ENCODE results near the gene CC2D1A.
"Not testable (repeated sequence)": the region's sequence is repeated elsewhere in the genome, so short reads cannot be mapped to it uniquely, and the experiment has no call there.

The CC2D1A gene

GRCh38 chr19:13908674-13909073, 2.7 kb downstream of the CC2D1A start:
- no peak for DNase-seq (ENCODE audit: low read depth)

- no peak for DNase-seq (ENCODE audit: low read depth)
These were observed 3.4 kb downstream of the CC2D1A start for GRCh38 chr19:13909430-13909829.

GRCh38 chr19:13913352-13913751, 7.4 kb downstream of the CC2D1A start:
- DNase-seq (ENCODE audit: low read depth) = no peak

- no peak for DNase-seq (ENCODE audit: low read depth)
These were observed 8.8 kb downstream of the CC2D1A start for GRCh38 chr19:13914777-13915176.

GRCh38 chr19:13917888-13918406, 11.9 kb downstream of the CC2D1A start:
- no peak for DNase-seq (ENCODE audit: low read depth)

GRCh38 chr19:13918726-13919411, 12.9 kb downstream of the CC2D1A start:
- no peak for DNase-seq (ENCODE audit: low read depth)

- no peak for DNase-seq (ENCODE audit: low read depth)
These were observed 14.5 kb downstream of the CC2D1A start for GRCh38 chr19:13920524-13920923.

DNA sequence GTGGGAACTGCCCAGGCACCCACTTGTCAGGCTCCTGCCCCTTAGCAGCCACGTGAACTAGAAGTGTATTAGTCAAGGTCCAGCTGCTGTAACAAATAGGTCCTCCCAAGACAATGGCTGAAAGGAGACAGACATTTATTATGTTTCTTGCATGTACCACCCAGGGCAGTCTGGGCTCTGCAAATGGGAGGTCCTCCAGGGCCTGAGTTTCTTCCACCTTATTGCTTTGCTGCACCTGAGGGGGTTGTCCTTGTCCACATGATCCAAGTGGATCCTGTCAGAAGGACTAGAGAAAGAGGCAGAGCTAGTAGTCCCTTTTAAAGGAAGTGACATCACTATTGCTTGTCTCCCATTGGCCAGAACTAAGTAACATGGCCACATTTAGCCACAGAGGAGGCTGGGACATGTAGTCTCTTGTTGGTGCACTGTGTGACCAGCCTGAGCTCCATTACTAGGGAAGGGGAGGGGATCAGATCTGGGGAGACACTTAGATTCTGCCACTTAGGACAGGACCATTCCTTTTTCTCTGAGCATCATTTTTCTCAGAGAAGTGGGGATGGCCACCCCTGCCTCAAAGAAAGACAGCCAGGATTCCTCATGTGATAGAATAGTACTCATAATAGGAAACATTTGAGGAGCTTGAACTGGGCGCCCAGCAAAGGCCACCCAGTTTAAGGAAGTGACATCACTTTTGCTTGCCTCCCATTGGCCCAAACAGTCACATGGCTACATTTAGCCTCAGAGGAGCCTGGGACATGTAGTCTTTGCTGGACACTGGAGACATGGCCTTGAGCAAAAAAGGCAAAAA, 15.1 kb downstream of the CC2D1A start:
- peak; percentile 64 for DNase-seq (ENCODE audit: low read depth)

GRCh38 chr19:13922118-13922517, 16.1 kb downstream of the CC2D1A start:
- not testable (repeated sequence) for DNase-seq (ENCODE audit: low read depth)

DNA sequence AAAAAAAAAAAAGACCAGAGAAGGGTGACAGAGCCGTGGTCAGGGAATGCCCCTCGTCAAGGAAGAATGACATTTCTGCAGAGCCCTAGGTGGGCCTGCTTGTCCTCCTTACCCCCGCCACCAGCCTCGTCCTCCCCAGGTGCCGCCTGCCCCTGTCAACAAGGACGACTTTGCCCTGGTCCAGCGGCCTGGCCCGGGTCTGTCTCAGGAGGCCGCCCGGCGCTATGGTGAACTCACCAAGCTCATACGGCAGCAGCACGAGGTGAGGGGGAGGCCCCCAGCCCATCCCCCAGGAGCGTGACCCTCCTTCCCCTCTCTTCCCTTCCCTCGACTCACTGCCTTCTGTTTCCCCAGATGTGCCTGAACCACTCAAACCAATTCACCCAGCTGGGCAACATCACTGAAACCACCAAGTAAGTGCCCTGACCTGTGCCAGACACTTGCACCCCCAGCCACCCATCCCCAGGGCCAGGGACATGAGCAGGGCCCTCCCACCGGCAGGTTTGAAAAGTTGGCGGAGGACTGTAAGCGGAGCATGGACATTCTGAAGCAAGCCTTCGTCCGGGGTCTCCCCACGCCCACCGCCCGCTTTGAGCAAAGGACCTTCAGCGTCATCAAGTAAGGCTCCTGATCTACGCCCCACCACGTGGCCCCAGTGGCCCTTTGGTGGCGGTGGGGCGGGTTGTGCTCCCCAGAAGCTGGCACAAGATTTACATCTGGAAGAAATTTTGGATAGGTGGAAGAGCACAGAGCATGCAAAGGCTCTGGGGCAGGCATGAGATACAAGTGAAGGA, 17.4 kb downstream of the CC2D1A start:
- no peak for DNase-seq (ENCODE audit: low read depth)

GRCh38 chr19:13926010-13926409, 20.0 kb downstream of the CC2D1A start:
- no peak for DNase-seq (ENCODE audit: low read depth)

- no peak for DNase-seq (ENCODE audit: low read depth)
These were observed 20.7 kb downstream of the CC2D1A start for GRCh38 chr19:13926715-13927114.

DNA sequence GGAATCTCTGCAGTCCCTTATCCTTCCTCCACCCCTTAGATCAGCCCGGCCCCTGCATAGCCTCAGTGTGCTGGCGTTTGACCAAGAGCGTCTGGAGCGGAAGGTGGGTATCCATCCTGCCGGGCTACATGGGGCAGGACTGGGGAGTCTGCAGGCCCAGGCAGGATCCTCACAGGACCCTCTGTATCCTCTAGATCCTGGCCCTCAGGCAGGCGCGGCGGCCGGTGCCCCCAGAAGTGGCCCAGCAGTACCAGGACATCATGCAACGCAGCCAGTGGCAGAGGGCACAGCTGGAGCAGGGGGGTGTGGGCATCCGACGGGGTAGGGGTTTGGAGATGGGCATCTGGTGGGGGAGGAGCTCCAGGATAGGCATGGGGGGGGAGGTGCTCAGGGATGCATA, 23.3 kb downstream of the CC2D1A start:
- DNase-seq (ENCODE audit: low read depth) = no peak

DNA sequence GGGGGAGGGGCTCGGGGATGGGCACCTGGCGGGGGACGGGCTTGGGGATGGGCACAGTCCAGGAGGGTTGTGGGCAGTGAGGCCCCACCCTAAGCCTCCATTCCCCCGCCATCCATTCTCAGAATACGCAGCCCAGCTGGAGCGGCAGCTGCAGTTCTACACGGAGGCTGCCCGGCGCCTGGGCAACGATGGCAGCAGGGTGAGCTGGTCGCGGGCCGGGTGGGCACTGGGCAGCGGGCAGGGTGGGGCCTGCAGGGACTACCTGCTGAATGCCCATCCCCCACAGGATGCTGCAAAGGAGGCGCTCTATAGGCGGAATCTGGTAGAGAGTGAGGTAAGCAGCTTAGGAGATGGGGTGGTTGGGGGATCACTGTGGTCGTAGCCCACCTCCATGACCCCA, 24.0 kb downstream of the CC2D1A start:
- DNase-seq (ENCODE audit: low read depth) = no peak

- no peak for DNase-seq (ENCODE audit: low read depth)
These were observed 24.4 kb downstream of the CC2D1A start for GRCh38 chr19:13930402-13930801.

DNA sequence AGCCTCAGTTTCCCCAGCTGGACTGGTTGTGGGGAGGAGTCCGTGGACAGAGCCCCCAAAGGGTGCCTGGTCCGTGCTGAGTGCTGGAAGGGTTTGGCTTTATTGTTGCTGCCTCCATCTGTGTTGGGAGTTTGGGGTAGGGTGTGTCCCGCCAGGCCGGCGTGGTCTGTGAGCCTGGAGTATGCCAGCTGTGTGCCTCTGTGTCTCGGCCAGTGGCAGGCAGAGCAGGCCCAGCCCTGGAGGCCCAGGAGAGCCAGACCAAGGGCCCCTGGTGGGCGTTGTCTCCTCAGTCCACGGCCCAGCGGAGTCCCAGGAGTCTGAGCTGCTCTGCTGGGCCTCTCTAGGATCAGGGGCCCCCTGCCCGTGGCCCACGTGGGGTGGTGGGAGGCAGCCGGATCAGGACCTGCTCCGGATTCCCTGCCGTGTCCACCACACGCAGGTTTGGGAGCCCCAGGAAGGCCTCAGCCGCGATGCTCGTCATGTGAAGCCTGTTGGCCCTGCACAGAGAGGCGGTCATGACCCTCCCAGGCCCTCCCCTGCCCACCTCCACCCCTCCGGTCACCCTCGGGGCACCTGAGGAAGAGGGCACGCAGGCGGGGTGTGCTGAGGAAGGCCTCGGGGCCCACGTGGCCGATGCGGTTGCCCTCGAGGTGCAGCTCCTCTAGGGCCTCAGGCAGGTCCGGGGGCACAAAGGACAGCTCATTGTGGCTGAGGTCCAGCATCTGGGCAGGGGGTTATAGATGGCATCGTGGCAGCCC, 25.6 kb downstream of the CC2D1A start:
- DNase-seq (ENCODE audit: low read depth) = no peak

- DNase-seq (ENCODE audit: low read depth) = no peak
These were observed 26.2 kb downstream of the CC2D1A start for GRCh38 chr19:13932149-13932637.

- no peak for DNase-seq (ENCODE audit: low read depth)
These were observed 27.0 kb downstream of the CC2D1A start for GRCh38 chr19:13932911-13933393.

DNA sequence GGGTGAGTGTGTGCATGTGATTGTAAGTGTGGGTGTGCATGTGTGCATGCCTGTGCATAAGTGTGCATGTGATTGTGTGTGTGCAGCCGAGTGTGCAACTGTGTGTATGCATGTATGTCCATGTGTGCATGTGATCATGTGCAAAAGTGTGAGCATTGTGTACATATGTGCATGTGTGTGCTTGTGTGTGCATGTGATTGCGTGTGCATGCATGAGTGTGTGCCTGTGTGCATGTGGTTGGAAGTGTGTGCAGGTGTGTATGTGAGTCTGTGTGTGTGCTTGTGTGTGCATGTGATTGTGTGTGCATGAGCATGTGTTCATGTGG, 28.7 kb downstream of the CC2D1A start:
- DNase-seq (ENCODE audit: low read depth) = no peak

DNA sequence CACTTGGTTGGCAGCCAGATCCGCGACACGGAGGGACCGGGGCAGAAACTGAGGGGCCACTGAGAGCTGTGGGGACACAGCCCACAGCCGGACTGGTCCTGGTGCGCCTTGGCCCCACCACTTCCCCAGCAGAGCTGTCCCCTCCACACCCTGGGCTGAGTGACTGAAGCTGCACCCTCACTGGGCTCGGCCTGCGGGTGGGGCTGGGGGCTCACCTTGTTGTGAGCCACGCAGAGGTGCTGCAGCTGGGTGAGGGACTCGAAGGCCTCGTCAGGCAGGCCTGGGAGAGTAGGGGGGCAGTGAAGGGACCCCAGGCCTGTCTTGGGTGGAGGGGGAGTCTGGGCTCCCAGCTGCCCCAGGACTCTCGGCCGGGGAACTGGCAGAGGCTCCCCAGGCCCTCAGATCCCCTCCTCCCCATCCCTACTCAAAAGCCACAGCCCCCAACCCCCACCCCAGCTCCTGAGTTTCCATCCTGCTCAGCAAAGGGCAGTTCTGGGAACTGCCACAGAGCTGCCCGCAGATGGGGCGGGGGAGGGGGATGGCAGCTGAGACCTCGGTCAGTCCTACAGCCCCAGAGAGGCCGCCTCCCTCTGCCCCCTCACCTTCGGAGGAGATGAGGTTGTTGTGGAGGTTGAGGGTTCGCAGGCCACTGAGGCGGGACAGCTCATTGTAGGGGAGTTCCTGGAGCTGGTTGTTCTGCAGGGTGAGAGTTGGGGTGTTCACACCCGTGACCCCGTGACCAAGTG, 29.9 kb downstream of the CC2D1A start:
- no peak for DNase-seq (ENCODE audit: low read depth)

Measured in iris pigment epithelial cell (primary cell).